GOT3 (cell line): ENCODE measurements around the gene TRIP13.
A peak's percentile ranks its signal among the peaks of the same experiment; 100 is the strongest.
"Not testable (repeated sequence)": the region's sequence is repeated elsewhere in the genome, so short reads cannot be mapped to it uniquely, and the experiment has no call there.

Source experiments
- DNase-seq: peaks from one replicate; lab custom pipeline; 2025; ENCODE audit warnings: mixed read lengths; lab: John Stamatoyannopoulos, UW

The TRIP13 gene

GRCh38 chr5:892394-893136, at the start of gene TRIP13, which contains the start of gene BRD9:
Gene TRIP13, plus strand, starts transcription at chr5:892884. Its CDS starts 115 bp downstream, at chr5:892999.
Gene BRD9, minus strand, starts transcription at chr5:892801. Its CDS starts 144 bp downstream, at chr5:892657.
- DNase-seq, result peak; percentile 53

GRCh38 chr5:843371-843770, 49.3 kb upstream of the TRIP13 start:
- DNase-seq, result not testable (repeated sequence)

GRCh38 chr5:843926-844325, 48.8 kb upstream of the TRIP13 start:
- not testable (repeated sequence) for DNase-seq

- DNase-seq, result not testable (repeated sequence)
Observed at GRCh38 chr5:844426-844825, 48.3 kb upstream of the TRIP13 start.

- DNase-seq, result not testable (repeated sequence)
Observed at GRCh38 chr5:845031-845675, 47.5 kb upstream of the TRIP13 start.

- DNase-seq, result not testable (repeated sequence)
Observed at GRCh38 chr5:845676-846601, 46.7 kb upstream of the TRIP13 start.

GRCh38 chr5:846602-847091, 46.0 kb upstream of the TRIP13 start:
- DNase-seq, result not testable (repeated sequence)

GRCh38 chr5:847212-847611, 45.5 kb upstream of the TRIP13 start:
- DNase-seq, result not testable (repeated sequence)

- DNase-seq, result not testable (repeated sequence)
Observed at GRCh38 chr5:847736-848135, 44.9 kb upstream of the TRIP13 start.

- no peak for DNase-seq
Observed at GRCh38 chr5:848671-849111, 44.0 kb upstream of the TRIP13 start.

- no peak for DNase-seq
Observed at GRCh38 chr5:849651-850301, 42.9 kb upstream of the TRIP13 start.

GRCh38 chr5:850511-851006, 42.1 kb upstream of the TRIP13 start, which contains the start of gene ZDHHC11:
Gene ZDHHC11, minus strand, starts transcription at chr5:850986. Its CDS starts 384 bp downstream, at chr5:850602.
- DNase-seq, result no peak

GRCh38 chr5:851076-851475, 41.6 kb upstream of the TRIP13 start:
- DNase-seq, result no peak

- DNase-seq, result no peak
Observed at GRCh38 chr5:851553-851952, 41.1 kb upstream of the TRIP13 start.

- DNase-seq, result no peak
Observed at GRCh38 chr5:852018-852417, 40.7 kb upstream of the TRIP13 start.

- DNase-seq, result no peak
Observed at GRCh38 chr5:852431-853401, 40.0 kb upstream of the TRIP13 start.

GRCh38 chr5:853416-854090, 39.1 kb upstream of the TRIP13 start:
- not testable (repeated sequence) for DNase-seq

GRCh38 chr5:854217-854616, 38.5 kb upstream of the TRIP13 start:
- DNase-seq, result no peak
